Mesenchymal stem cell (in vitro differentiated cells and primary cell): ENCODE results near the gene ALG5.

Experiments used
- DNase-seq: peaks from one replicate; pipeline ENCODE4 v3.0.0-alpha.2; 2013
- H2AFZ ChIP-seq: one replicate; pipeline ENCODE4 v1.6.1; 2013; ENCODE audit warnings: low read depth, mild to moderate bottlenecking, control low read depth, inconsistent platforms, low read length, moderate library complexity
- H2AK5ac ChIP-seq: 2 replicates; pipeline ENCODE4 v1.6.1; 2013; ENCODE audit warnings: low read length, moderate library complexity, mild to moderate bottlenecking, inconsistent platforms; ENCODE audit not compliant: severe bottlenecking
- H2BK120ac ChIP-seq: one replicate; pipeline ENCODE4 v1.6.1; 2013; ENCODE audit warnings: low read depth, mild to moderate bottlenecking, inconsistent platforms, low read length, moderate library complexity
- H2BK12ac ChIP-seq, 2 experiments: one replicate each; pipeline ENCODE4 v1.6.1; 2013; ENCODE audit warnings: inconsistent platforms in 2 of 2, low read length in 2 of 2, mild to moderate bottlenecking in 2 of 2, moderate library complexity in 2 of 2, control low read depth in 1 of 2
- H2BK15ac ChIP-seq: one replicate; pipeline ENCODE4 v1.6.1; 2013; ENCODE audit warnings: mild to moderate bottlenecking, low read depth, inconsistent platforms; ENCODE audit not compliant: poor library complexity, severe bottlenecking
- H2BK5ac ChIP-seq: 2 replicates; pipeline ENCODE4 v1.6.1; 2013; ENCODE audit warnings: low read depth, mild to moderate bottlenecking, low read length, control low read depth, inconsistent platforms; ENCODE audit not compliant: poor library complexity, severe bottlenecking
- H3K14ac ChIP-seq, 2 experiments: one replicate each; pipeline ENCODE4 v1.6.1; 2013; ENCODE audit warnings: inconsistent platforms in 2 of 2, low read length in 2 of 2, control low read depth in 1 of 2, mild to moderate bottlenecking in 1 of 2, moderate library complexity in 1 of 2
- H3K18ac ChIP-seq, 2 experiments: one replicate each; pipeline ENCODE4 v1.6.1; 2013; ENCODE audit warnings: inconsistent platforms in 2 of 2, low read length in 2 of 2, control low read depth in 1 of 2, low read depth in 1 of 2, mild to moderate bottlenecking in 1 of 2
- H3K23ac ChIP-seq, 2 experiments: one replicate each; pipeline ENCODE4 v1.6.1; 2013; ENCODE audit warnings: inconsistent platforms in 2 of 2, low read length in 2 of 2, mild to moderate bottlenecking in 2 of 2, moderate library complexity in 2 of 2, control low read depth in 1 of 2
- H3K27ac ChIP-seq: 2 replicates; pipeline ENCODE4 v1.5.1; 2013; ENCODE audit warnings: mild to moderate bottlenecking, moderate library complexity, low read length, control low read depth, inconsistent platforms; ENCODE audit not compliant: poor library complexity, severe bottlenecking
- H3K27me3 ChIP-seq, 2 experiments: 2 replicates each; pipeline versions ENCODE4 v1.6.1 to v1.7.0; 2013; ENCODE audit warnings: low read length in 2 of 2, mild to moderate bottlenecking in 2 of 2, moderate library complexity in 2 of 2, control low read depth in 1 of 2, inconsistent platforms in 1 of 2; ENCODE audit not compliant: control insufficient read depth in 1 of 2, insufficient read depth in 1 of 2
- H3K36me3 ChIP-seq, 2 experiments: 2 replicates each; pipeline versions ENCODE4 v1.6.1 to v1.7.0; 2013; ENCODE audit warnings: low read length in 2 of 2, control low read depth in 1 of 2, inconsistent platforms in 1 of 2, low read depth in 1 of 2, mild to moderate bottlenecking in 1 of 2; ENCODE audit not compliant: insufficient read depth in 2 of 2, control insufficient read depth in 1 of 2
- H3K4ac ChIP-seq, 2 experiments: one replicate each; pipeline ENCODE4 v1.6.1; 2013; ENCODE audit warnings: inconsistent platforms in 2 of 2, low read length in 2 of 2, mild to moderate bottlenecking in 2 of 2, moderate library complexity in 2 of 2, control low read depth in 1 of 2, low read depth in 1 of 2
- H3K4me1 ChIP-seq: 2 replicates; pipeline ENCODE4 v1.6.1; 2013; ENCODE audit warnings: low read depth, low read length, control low read depth; ENCODE audit not compliant: control insufficient read depth, insufficient read depth
- H3K4me2 ChIP-seq: 2 replicates; pipeline ENCODE4 v1.6.1; 2013; ENCODE audit warnings: low read length, mild to moderate bottlenecking, inconsistent platforms; ENCODE audit not compliant: poor library complexity, severe bottlenecking
- H3K4me3 ChIP-seq, 2 experiments: 2 replicates each; pipeline versions ENCODE4 v1.5.1 to v1.7.0; 2013; ENCODE audit warnings: low read length in 2 of 2, mild to moderate bottlenecking in 2 of 2, control low read depth in 1 of 2, low read depth in 1 of 2; ENCODE audit not compliant: insufficient read depth in 1 of 2
- H3K79me1 ChIP-seq: replicated peaks from 2 replicates; pipeline ENCODE4 v1.6.1; 2013; ENCODE audit warnings: mild to moderate bottlenecking, control low read depth, low read length, inconsistent platforms; ENCODE audit not compliant: poor library complexity, severe bottlenecking
- H3K9ac ChIP-seq: 2 replicates; pipeline ENCODE4 v1.7.0; 2013; ENCODE audit warnings: mild to moderate bottlenecking, low read length, moderate library complexity
- H3K9me3 ChIP-seq: 2 replicates; pipeline ENCODE4 v1.7.0; 2013; ENCODE audit warnings: mild to moderate bottlenecking, low read length; ENCODE audit not compliant: control insufficient read depth
- H4K8ac ChIP-seq: one replicate; pipeline ENCODE4 v1.6.1; 2013; ENCODE audit warnings: inconsistent platforms, mild to moderate bottlenecking, low read length, moderate library complexity
- H4K91ac ChIP-seq: one replicate; pipeline ENCODE4 v1.6.1; 2013; ENCODE audit warnings: mild to moderate bottlenecking, low read length, inconsistent platforms
- WGBS: methylation state at CpG from one replicate; pipeline ENCODE4 v1.1.7; 2013; ENCODE audit warnings: mixed read lengths; 5-methylcytosine and 5-hydroxymethylcytosine counted together

Gene ALG5

GRCh38 chr13:37027639-37028038, 28.5 kb upstream of the ALG5 start:
- no peak overlapping the region for H3K4me2 ChIP-seq
- no peak overlapping the region for H3K27ac ChIP-seq
- peaks cover 15% of the 10 kb centered on the region for H3K79me1 ChIP-seq
- no peak overlapping the region for H3K18ac ChIP-seq
- no peak overlapping the region for H2BK15ac ChIP-seq
- H3K14ac ChIP-seq, result no peak overlapping the region
- no peak overlapping the region for H3K23ac ChIP-seq
- no peak overlapping the region for H2AFZ ChIP-seq
- H3K9me3 ChIP-seq, result no peaks in the 10 kb centered on the region
- H3K36me3 ChIP-seq, result peaks cover 13 to 87% of the 10 kb centered on the region in 2 experiments
- no peak overlapping the region for H4K91ac ChIP-seq
- H2AK5ac ChIP-seq, result no peak overlapping the region
- no peak overlapping the region for H2BK120ac ChIP-seq
- no peak overlapping the region for H2BK12ac ChIP-seq
- H3K27me3 ChIP-seq, result no peaks in the 10 kb centered on the region
- H3K9ac ChIP-seq, result no peak overlapping the region
- H3K4me1 ChIP-seq, result no peaks in the 10 kb centered on the region
- H3K4ac ChIP-seq, result no peak overlapping the region
- H3K4me3 ChIP-seq, result no peak overlapping the region
- H2BK5ac ChIP-seq, result no peak overlapping the region
- H4K8ac ChIP-seq, result no peak overlapping the region
- DNase-seq, result no peak
- WGBS, result no CpG with 5 or more reads among the region's 2 CpGs

GRCh38 chr13:37026771-37027170, 27.6 kb upstream of the ALG5 start:
- WGBS, result no CpG with 5 or more reads among the region's 1 CpG
- Histone ChIP-seq H3K4ac (no peak overlapping the region), H3K4me1 (no peaks in the 10 kb centered on the region), H3K18ac (no peak overlapping the region), H2BK12ac (no peak overlapping the region), H2BK15ac (no peak overlapping the region), H2AK5ac (no peak overlapping the region), H4K91ac (no peak overlapping the region), H3K14ac (no peak overlapping the region), H3K27me3 (no peaks in the 10 kb centered on the region), H3K79me1 (peaks cover 10% of the 10 kb centered on the region), H3K36me3 (peaks cover 14 to 87% of the 10 kb centered on the region in 2 experiments), H2BK120ac (no peak overlapping the region), H2BK5ac (no peak overlapping the region), H3K9me3 (no peaks in the 10 kb centered on the region), H3K27ac (no peak overlapping the region), H3K4me3 (no peak overlapping the region), H3K9ac (no peak overlapping the region), H4K8ac (no peak overlapping the region), H3K23ac (no peak overlapping the region), H2AFZ (no peak overlapping the region), H3K4me2 (no peak overlapping the region)
- no peak for DNase-seq

- Histone ChIP-seq H3K79me1 (peaks cover 12% of the 10 kb centered on the region), H3K4ac (no peak overlapping the region), H3K9ac (no peak overlapping the region), H3K36me3 (peaks cover 15 to 99% of the 10 kb centered on the region in 2 experiments), H3K4me1 (no peaks in the 10 kb centered on the region), H2BK5ac (no peak overlapping the region), H2BK12ac (no peak overlapping the region), H2AK5ac (no peak overlapping the region), H3K18ac (no peak overlapping the region), H3K23ac (no peak overlapping the region), H2AFZ (no peak overlapping the region), H3K4me3 (no peak overlapping the region), H3K9me3 (no peaks in the 10 kb centered on the region), H4K8ac (no peak overlapping the region), H3K14ac (no peak overlapping the region), H3K4me2 (no peak overlapping the region), H3K27me3 (no peaks in the 10 kb centered on the region), H2BK120ac (no peak overlapping the region), H4K91ac (no peak overlapping the region), H2BK15ac (no peak overlapping the region), H3K27ac (no peak overlapping the region)
- no CpG with 5 or more reads among the region's 1 CpG for WGBS
- peak; percentile 9 for DNase-seq
Observed at GRCh38 chr13:37023871-37024270, 24.7 kb upstream of the ALG5 start.

DNA sequence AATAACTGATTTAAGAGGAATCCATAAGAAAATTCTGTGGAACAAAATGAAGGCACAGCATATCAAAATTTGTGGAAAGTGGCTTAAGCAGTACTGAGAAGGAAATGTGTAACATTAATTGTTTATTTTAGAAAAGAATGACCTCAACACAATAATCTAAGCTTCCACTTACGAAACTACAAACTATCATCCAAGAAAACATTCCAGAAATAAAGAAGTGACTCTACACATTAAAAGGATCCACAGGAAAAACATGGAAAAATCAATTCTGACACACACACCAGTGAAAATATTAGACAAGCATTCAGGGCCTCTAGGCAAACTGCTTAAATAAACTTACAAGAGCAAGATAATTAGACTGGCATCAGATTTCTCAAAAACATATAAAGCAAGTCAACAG, 15.5 kb upstream of the ALG5 start:
- Histone ChIP-seq H4K91ac (no peak overlapping the region), H3K27ac (no peak overlapping the region), H2BK5ac (no peak overlapping the region), H3K14ac (no peak overlapping the region), H3K23ac (no peak overlapping the region), H4K8ac (no peak overlapping the region), H3K18ac (no peak overlapping the region), H2BK12ac (no peak overlapping the region), H3K9me3 (no peaks in the 10 kb centered on the region), H3K27me3 (no peaks in the 10 kb centered on the region), H2AFZ (no peak overlapping the region), H3K4me1 (no peaks in the 10 kb centered on the region), H3K4me3 (no peak overlapping the region), H3K9ac (peak overlapping the region; percentile 21), H3K4ac (no peak overlapping the region), H2AK5ac (no peak overlapping the region), H2BK15ac (no peak overlapping the region), H3K79me1 (peaks cover 10% of the 10 kb centered on the region), H3K4me2 (no peak overlapping the region), H2BK120ac (no peak overlapping the region), H3K36me3 (peaks cover 12 to 88% of the 10 kb centered on the region in 2 experiments)
- peak; percentile 50 for DNase-seq
- 11% methylated on average over 1 of the region's 1 CpG for WGBS
